Loucy (cell line): ENCODE results near the gene EFTUD2.

Source experiments
- CTCF ChIP-seq: fragments of 200-600 bp; sonication (generic); conservative IDR thresholded peaks from 2 replicates; pipeline ENCODE4 v1.5.1; 2014; ENCODE audit warnings: mild to moderate bottlenecking, antibody characterized with exemption, low read length
- EZH2phosphoT487 ChIP-seq: fragments of 200-600 bp; IDR thresholded peaks from 2 replicates; pipeline ENCODE4 v1.6.1; 2018; ENCODE audit warnings: antibody characterized with exemption, mild to moderate bottlenecking, moderate library complexity, borderline replicate concordance

GRCh38 chr17:44847586-44847985 lies 51.7 kb downstream of the EFTUD2 start, which contains the start of gene HIGD1B:
- no peak for TF ChIP-seq CTCF
- no peak for TF ChIP-seq EZH2phosphoT487
